Esophagus squamous epithelium (tissue), 4 donors: ENCODE results near the gene GPR146.

Experiments
- CTCF ChIP-seq, 6 experiments: fragments of 450-650 bp in 4 of 6; fragments of 200-600 bp in 2 of 6; sonication (generic) in 2 of 6; IDR thresholded peaks; one replicate each; pipeline ENCODE4 v1.5.1; 2016 to 2019; ENCODE audit warnings: antibody characterized with exemption in 6 of 6, mild to moderate bottlenecking in 4 of 6, moderate library complexity in 4 of 6
- POLR2A ChIP-seq, 4 donors: fragments of 450-650 bp; IDR thresholded peaks; one replicate each; pipeline ENCODE4 v1.6.1; 2017; ENCODE audit warnings: antibody characterized with exemption in 4 of 4, mild to moderate bottlenecking in 4 of 4, moderate library complexity in 3 of 4

- TF ChIP-seq CTCF (IDR thresholded peaks at IDR 0.05) (no peak), POLR2A (IDR thresholded peaks at IDR 0.05) (no peak)
Measured at GRCh38 chr7:1018334-1018695, 26.0 kb upstream of the GPR146 start.
